Uterus (tissue), 2 donors: ENCODE data around the gene NUP93.

Source experiments
- POLR2A ChIP-seq, 2 donors: fragments of 450-650 bp; IDR thresholded peaks; one replicate each; pipeline ENCODE4 v1.6.1; 2016; ENCODE audit warnings: antibody characterized with exemption in 2 of 2, mild to moderate bottlenecking in 1 of 2, moderate library complexity in 1 of 2
- TF ChIP-seq, protein P1 (sequence below), 4 experiments: fragments of 200-600 bp in 2 of 4; fragments of 450-650 bp in 2 of 4; sonication (generic) in 2 of 4; IDR thresholded peaks; one replicate each; pipeline ENCODE4 v1.5.1; 2016 to 2019; ENCODE audit warnings: antibody characterized with exemption in 4 of 4, mild to moderate bottlenecking in 2 of 4, moderate library complexity in 1 of 4

DNA sequence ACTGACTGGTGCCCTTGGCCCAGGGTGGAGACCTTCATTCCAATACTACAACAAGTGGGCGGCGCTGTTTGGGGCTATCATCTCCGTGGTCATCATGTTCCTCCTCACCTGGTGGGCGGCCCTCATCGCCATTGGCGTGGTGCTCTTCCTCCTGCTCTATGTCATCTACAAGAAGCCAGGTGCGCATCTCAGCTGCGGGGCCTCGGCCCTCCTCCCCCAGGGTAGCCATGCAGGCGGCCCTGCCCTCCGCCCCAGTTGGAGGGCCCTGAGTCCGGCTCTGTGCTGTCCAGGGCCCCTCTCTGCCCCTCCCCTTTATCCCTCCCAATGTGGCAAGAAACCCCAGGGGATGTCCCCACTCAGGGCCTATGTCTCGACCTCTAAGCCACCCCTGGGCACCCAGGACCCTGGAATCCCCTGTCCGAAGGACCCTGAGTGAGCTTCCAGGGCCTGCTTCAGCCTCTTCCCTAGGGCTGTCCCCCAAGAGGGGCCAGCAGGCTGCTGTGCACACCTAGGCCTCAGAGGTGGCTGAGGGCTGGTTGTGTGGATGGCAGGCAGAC lies 154.2 kb downstream of the NUP93 start:
- TF ChIP-seq, protein P1, sequence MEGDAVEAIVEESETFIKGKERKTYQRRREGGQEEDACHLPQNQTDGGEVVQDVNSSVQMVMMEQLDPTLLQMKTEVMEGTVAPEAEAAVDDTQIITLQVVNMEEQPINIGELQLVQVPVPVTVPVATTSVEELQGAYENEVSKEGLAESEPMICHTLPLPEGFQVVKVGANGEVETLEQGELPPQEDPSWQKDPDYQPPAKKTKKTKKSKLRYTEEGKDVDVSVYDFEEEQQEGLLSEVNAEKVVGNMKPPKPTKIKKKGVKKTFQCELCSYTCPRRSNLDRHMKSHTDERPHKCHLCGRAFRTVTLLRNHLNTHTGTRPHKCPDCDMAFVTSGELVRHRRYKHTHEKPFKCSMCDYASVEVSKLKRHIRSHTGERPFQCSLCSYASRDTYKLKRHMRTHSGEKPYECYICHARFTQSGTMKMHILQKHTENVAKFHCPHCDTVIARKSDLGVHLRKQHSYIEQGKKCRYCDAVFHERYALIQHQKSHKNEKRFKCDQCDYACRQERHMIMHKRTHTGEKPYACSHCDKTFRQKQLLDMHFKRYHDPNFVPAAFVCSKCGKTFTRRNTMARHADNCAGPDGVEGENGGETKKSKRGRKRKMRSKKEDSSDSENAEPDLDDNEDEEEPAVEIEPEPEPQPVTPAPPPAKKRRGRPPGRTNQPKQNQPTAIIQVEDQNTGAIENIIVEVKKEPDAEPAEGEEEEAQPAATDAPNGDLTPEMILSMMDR (IDR thresholded peaks at IDR 0.05) = no peak
- no peak for TF ChIP-seq POLR2A (IDR thresholded peaks at IDR 0.05)
